Breast epithelium (tissue), 3 donors: ENCODE measurements around the gene ZNF813.

Experiments
- CTCF ChIP-seq, 3 donors: fragments of 450-650 bp; IDR thresholded peaks; one replicate each; pipeline ENCODE4 v1.5.1; 2016 to 2017; ENCODE audit warnings: antibody characterized with exemption in 3 of 3, mild to moderate bottlenecking in 3 of 3, moderate library complexity in 3 of 3
- POLR2A ChIP-seq: fragments of 450-650 bp; IDR thresholded peaks from one replicate; pipeline ENCODE4 v1.6.1; 2016; ENCODE audit warnings: antibody characterized with exemption, mild to moderate bottlenecking, moderate library complexity
- POLR2AphosphoS5 ChIP-seq, 3 donors: sonication (generic); formaldehyde crosslinking; IDR thresholded peaks; one replicate each; pipeline ENCODE4 v1.6.1; 2017; ENCODE audit warnings: antibody characterized with exemption in 3 of 3

GRCh38 chr19:53507523-53508442, 40.2 kb downstream of the ZNF813 start:
- TF ChIP-seq POLR2A, result no peak
- TF ChIP-seq CTCF (IDR thresholded peaks at IDR 0.05), result no peak
- no peak for TF ChIP-seq POLR2AphosphoS5 (IDR thresholded peaks at IDR 0.05)
